Ovary (tissue), 10 donors: ENCODE results near the gene SCN11A. TPM values are rescaled to one million over a fixed set of nuclear protein-coding genes. Genes with fewer than 3 reads are reported as not detected.
A peak's percentile ranks its signal among the peaks of the same experiment; 100 is the strongest.

Experiments
- DNase-seq, 5 donors: peaks; one replicate each; pipeline ENCODE4 v3.0.0-alpha.2; 2019 to 2020
- H3K27ac ChIP-seq, 2 donors: fragments of 200-600 bp; one replicate each; pipeline versions ENCODE4 v1.5.1 to v1.8.0; 2019 to 2022
- H3K27me3 ChIP-seq: fragments of 200-600 bp; one replicate; pipeline ENCODE4 v1.8.0; 2022
- H3K36me3 ChIP-seq: fragments of 200-600 bp; sonication (generic); one replicate; pipeline ENCODE4 v1.5.1; 2019
- H3K4me1 ChIP-seq: one replicate; pipeline ENCODE4 v1.8.1; 2013; ENCODE audit warnings: mild to moderate bottlenecking, moderate library complexity; ENCODE audit not compliant: insufficient read depth
- H3K4me3 ChIP-seq: fragments of 200-600 bp; sonication (generic); one replicate; pipeline ENCODE4 v1.5.1; 2017
- H3K9me3 ChIP-seq, 2 donors: fragments of 200-600 bp in 1 of 2; sonication (generic) in 1 of 2; one replicate each; pipeline versions ENCODE4 v1.5.1 to v1.8.1; 2013 to 2019; ENCODE audit warnings: mild to moderate bottlenecking in 1 of 2, moderate library complexity in 1 of 2
- CTCF ChIP-seq, 3 donors: fragments of 450-650 bp in 2 of 3; fragments of 200-600 bp in 1 of 3; IDR thresholded peaks; one replicate each; pipeline versions ENCODE4 v1.5.1 to v1.8.0; 2016 to 2022; ENCODE audit warnings: antibody characterized with exemption in 3 of 3, mild to moderate bottlenecking in 1 of 3
- EP300 ChIP-seq: sonication (generic); formaldehyde crosslinking; IDR thresholded peaks from one replicate; pipeline ENCODE4 v1.6.1; 2017; ENCODE audit warnings: antibody characterized with exemption
- POLR2A ChIP-seq: fragments of 450-650 bp; IDR thresholded peaks from one replicate; pipeline ENCODE4 v1.6.1; 2017; ENCODE audit warnings: antibody characterized with exemption, mild to moderate bottlenecking, moderate library complexity
- WGBS, 3 donors: extraction: QIAGEN DNeasy Blood & Tissue Kit in 1 of 3; methylation state at CpG; one replicate each; pipeline versions ENCODE4 v1.1.5 to v1.1.7; 2013 to 2017; 5-methylcytosine and 5-hydroxymethylcytosine counted together
- intact Hi-C, 4 donors: fragments of 100-400 bp; cut with DNase I; formaldehyde crosslinking; loops; one replicate each; pipeline versions ENCODE4 v1.11.0 to v1.15.1; 2022 to 2023
- long read RNA-seq, 3 donors: library from polyadenylated mRNA in 2 of 3; unstranded in 2 of 3; transcript quantifications; one replicate each; pipeline ENCODE4 v2.0.0 and lab custom pipeline, GENCODE V29; 2021 to 2026
- polyA plus RNA-seq, 2 donors: library from polyadenylated mRNA; stranded (reverse); fragments of 200-250 nt in 1 of 2; fragments of 350-450 nt in 1 of 2; fragmentation: Illumina TruSeq in 1 of 2; extraction: RNeasy Lipid Tissue Mini Kit (QIAGEN cat#74804) in 1 of 2; gene quantifications; one replicate each; pipeline ENCODE4 v1.2.3, GENCODE V29; 2013 to 2014
- total RNA-seq, 7 donors: library from RNA; depleted of rRNA in 2 of 7; stranded (reverse); fragments of >200 nt in 2 of 7; fragmentation: NEBNext Ultra II Directional in 3 of 7; extraction: Animal tissue kit (Norgen Biotek cat#: 25700) in 3 of 7; gene quantifications; one replicate each; pipeline versions ENCODE4 v1.1.0 to v1.2.4, GENCODE V29; 2016 to 2023
- donor health status: DM: no; HTN: no; CAD: no; lungs with moderate emphysema.
- donor health status: DM: no; HTN: no; CAD: no.
- donor health status: Bipolar disorder and iron deficiency.
- donor health status: DM: yes; HTN: yes; CAD: no.
- donor health status: DM: no; HTN: no; CAD: no.
- donor health status: DM: yes; HTN: yes; CAD: no.

SCN11A gene
- total RNA-seq (under 1 TPM; under 0.01 to 0.34 (median 0.13) TPM), polyA plus RNA-seq (under 1 TPM; 0.04 to 0.30 TPM)
- long read RNA-seq, donor 1, partial matches to known transcripts, result 0 of 1 reads
- long read RNA-seq, donor 1, other reads (novel, unspliced or antisense), result 1 of 1 reads
- long read RNA-seq, donor 2, result 0 reads
- long read RNA-seq, donor 3, result 0 reads

DNA sequence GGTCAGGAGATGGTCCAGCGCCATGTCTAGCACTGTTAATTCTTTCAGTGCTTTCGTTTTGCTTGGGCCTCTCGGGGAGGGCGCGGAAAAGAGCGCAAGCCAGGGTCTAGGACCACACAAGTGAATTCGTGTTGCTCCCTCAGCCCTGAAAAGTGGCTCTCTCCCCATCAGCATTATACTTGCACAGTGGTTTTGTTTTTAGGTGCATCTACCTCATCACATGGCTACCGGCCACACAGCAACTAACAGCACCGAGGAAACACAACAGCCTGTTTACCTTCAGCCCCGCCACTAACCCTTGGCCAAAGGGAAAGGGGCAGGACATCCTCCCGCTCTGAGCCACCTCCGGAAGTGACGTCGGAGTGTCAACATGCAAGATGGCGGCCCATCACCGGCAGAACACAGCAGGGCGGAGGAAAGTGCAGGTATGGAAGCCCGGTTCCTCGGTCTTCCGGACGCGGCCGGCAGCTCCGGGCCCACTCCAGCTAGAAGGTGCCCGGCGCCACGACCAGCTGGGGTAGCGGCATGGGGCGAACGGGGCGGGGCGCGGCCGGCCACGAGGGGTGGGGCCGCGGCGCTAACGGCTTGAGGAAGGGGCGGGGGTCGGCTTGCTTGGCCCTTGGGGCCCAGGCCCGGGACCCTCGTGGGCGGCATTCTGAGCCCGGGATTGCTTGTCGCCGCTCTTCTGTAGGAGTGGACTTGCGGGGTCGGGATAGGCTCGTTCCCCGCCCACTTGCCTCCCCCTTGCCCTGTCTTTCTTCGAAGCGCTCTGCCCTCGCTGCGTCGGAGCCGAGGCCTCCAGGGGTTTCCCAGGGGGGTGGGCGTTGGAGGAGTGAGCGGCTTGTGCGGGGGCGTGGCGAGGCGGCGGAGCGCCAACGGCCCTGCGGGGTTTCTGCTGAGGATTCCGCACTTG, at the start of gene SCN11A, which contains the start of gene WDR48:
Gene SCN11A (minus strand): TSS at position 296 of the 913 bp plus-strand sequence. CDS start 101,582 bp downstream, outside the sequence.
Gene WDR48 (plus strand): TSS at position 368 of the 913 bp plus-strand sequence. CDS start 10 bp downstream, at position 378.
- intact Hi-C loops, result no loop called here
- 0% methylated on average over 46 to 68 of the region's 68 CpGs for WGBS, 3 donors
- H3K36me3 ChIP-seq, result no peaks in the 10 kb centered on the region

DNA sequence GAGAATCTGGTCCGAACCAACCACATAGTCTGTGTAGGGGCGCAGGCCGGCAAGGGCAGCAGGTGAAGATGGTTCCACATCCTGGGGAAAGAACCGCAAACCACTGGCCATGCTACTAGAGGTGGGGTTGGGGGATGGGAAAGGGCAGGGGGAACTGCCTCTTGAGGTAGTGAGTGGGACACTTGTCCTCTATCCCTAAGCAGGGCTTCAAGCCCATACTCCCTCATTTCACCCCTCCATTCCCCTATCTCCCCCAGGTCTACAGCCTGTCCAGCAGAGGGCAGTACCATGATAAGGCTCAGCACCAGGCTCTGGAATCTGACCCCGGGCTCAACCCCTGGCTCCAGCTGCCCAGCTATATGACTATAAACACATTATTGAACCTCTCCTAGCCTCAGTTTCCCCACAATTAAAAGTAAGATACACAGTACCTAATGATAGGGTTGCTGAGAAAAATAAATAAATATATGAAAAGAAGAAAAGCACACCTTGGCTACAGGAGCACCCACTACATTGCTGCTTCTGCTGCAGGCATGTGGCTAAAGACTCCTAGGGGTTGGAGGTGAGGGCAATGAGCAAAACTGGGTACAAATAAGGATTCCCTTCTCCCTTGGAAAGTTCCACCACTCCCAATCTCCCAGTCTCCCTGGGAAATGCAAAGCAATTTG, 49.4 kb upstream of the SCN11A start:
- Histone ChIP-seq H3K9me3 (no peaks in the 10 kb centered on the region), H3K36me3 (no peaks in the 10 kb centered on the region), H3K27me3 (no peaks in the 10 kb centered on the region), H3K4me3 (no peak overlapping the region), H3K4me1 (peaks cover 2% of the 10 kb centered on the region), H3K27ac (no peak overlapping the region)
- WGBS, 3 donors, result 92 to 94% (median 93%) methylated on average over 5 of the region's 5 CpGs
- TF ChIP-seq CTCF (IDR thresholded peaks at IDR 0.05), result no peak
- no peak for TF ChIP-seq POLR2A
- TF ChIP-seq EP300, result no peak
- intact Hi-C loops, result no loop called here
- DNase-seq, result no peak

More for the DNA sequence above, at the start of gene SCN11A, which contains the start of gene WDR48:
- peak within 1 kb of the TSS; percentile 92 for H3K4me3 ChIP-seq
- TF ChIP-seq CTCF (IDR thresholded peaks at IDR 0.05) (no peak), EP300 (no peak), POLR2A (peak; percentile 94)
- DNase-seq, result peak; percentile 92 to 96 (median 95)
- no peaks in the 10 kb centered on the region for H3K27me3 ChIP-seq
- H3K4me1 ChIP-seq, result peaks cover 6% of the 10 kb centered on the region
- H3K27ac ChIP-seq, result peak within 1 kb of the TSS; percentile 61 to 85
- H3K9me3 ChIP-seq, result no peaks in the 10 kb centered on the region

DNA sequence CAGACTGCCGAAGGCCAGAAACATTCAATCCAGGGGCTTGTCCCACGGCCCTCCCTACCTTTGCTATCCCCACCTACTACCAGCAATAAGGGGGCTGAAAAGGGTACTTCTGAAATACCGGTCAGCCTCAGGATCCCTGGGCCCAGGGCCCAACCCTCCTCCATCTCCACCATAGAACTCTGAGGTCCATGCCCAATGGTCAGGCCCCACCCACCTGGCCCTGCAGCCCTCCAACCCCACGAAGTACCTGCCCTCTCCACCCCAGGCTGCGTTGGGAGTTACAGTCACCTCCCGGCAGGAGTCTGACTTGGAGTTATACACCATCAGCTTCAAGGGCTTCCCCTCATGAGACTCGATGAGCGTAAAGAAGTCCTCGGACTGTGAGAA, 48.7 kb upstream of the SCN11A start:
- no peaks in the 10 kb centered on the region for H3K9me3 ChIP-seq
- H3K27ac ChIP-seq, result no peak overlapping the region
- H3K4me1 ChIP-seq, result peaks cover 2% of the 10 kb centered on the region
- TF ChIP-seq EP300 (no peak), CTCF (IDR thresholded peaks at IDR 0.05) (no peak), POLR2A (no peak)
- intact Hi-C loops, result no loop called here
- no peaks in the 10 kb centered on the region for H3K27me3 ChIP-seq
- 86 to 90% (median 87%) methylated on average over 9 of the region's 9 CpGs for WGBS, 3 donors
- no peak overlapping the region for H3K4me3 ChIP-seq
- no peaks in the 10 kb centered on the region for H3K36me3 ChIP-seq
- no peak for DNase-seq

- intact Hi-C loops, result no loop called here
- no peaks in the 10 kb centered on the region for H3K36me3 ChIP-seq
Measured at GRCh38 chr3:39099738-39100499, 48.2 kb upstream of the SCN11A start.

More at GRCh38 chr3:39099738-39100499, 48.2 kb upstream of the SCN11A start:
- H3K4me3 ChIP-seq, result no peak overlapping the region
- no peak for DNase-seq
- TF ChIP-seq EP300 (no peak), CTCF (IDR thresholded peaks at IDR 0.05) (no peak), POLR2A (no peak)
- 93 to 100% (median 95%) methylated on average over 2 of the region's 2 CpGs for WGBS, 3 donors
- H3K9me3 ChIP-seq, result no peaks in the 10 kb centered on the region
- no peaks in the 10 kb centered on the region for H3K27me3 ChIP-seq
- H3K4me1 ChIP-seq, result peaks cover 4% of the 10 kb centered on the region
- H3K27ac ChIP-seq, result no peak overlapping the region
